ENCODE data around the gene ZWILCH.

Gene ZWILCH

GRCh38 chr15:66598095-66598815 lies 93.1 kb downstream of the ZWILCH start:
- Histone ChIP-seq H3K9ac (ENCODE audit: low read depth, low read length, poor library complexity, severe bottlenecking) (no peak overlapping the region), H3K36me3 (ENCODE audit: insufficient read depth, low read length) (no peaks in the 10 kb centered on the region)

More at GRCh38 chr15:66598095-66598815, 93.1 kb downstream of the ZWILCH start:
- H3K79me2 ChIP-seq (ENCODE audit: insufficient read depth, low read length) = no peaks in the 10 kb centered on the region
- no peaks in the 10 kb centered on the region for H3K9me3 ChIP-seq (ENCODE audit: insufficient read depth, low read depth, low read length)
- no peaks in the 10 kb centered on the region for H3F3A ChIP-seq (ENCODE audit: low read depth)
- H3K4me2 ChIP-seq (ENCODE audit: low read depth, low read length, poor library complexity, severe bottlenecking) = no peak overlapping the region
- H3K27me3 ChIP-seq (ENCODE audit: insufficient read depth, low read length, poor library complexity, severe bottlenecking) = no peaks in the 10 kb centered on the region
- no peaks in the 10 kb centered on the region for H4K20me1 ChIP-seq (ENCODE audit: insufficient read depth, low read length, poor library complexity, severe bottlenecking)
- TF ChIP-seq CTCF (conservative IDR thresholded peaks at IDR 0.05; ENCODE audit: low read length) = no peak
- TF ChIP-seq EZH2phosphoT487 (IDR thresholded peaks at IDR 0.05; ENCODE audit: borderline replicate concordance) = no peak
- H3K9me2 ChIP-seq (replicated peaks; ENCODE audit: low read depth, low read length) = no peaks in the 10 kb centered on the region
- H3K4me3 ChIP-seq (ENCODE audit: low read length, poor library complexity, severe bottlenecking) = no peak overlapping the region
- H3K4me1 ChIP-seq (ENCODE audit: insufficient read depth, low read length, poor library complexity, severe bottlenecking) = peaks cover 7% of the 10 kb centered on the region
- no peak overlapping the region for H2AFZ ChIP-seq (ENCODE audit: low read length)

All from Loucy (cell line).